Stimulated activated CD4-positive, alpha-beta T cell treated with anti-CD3 and anti-CD28 coated beads, Interleukin-12 subunit alpha, Interleukin-12 subunit beta, amount 100 ng/mL, for 24 hours (primary cell): ENCODE results near the gene CENPP.

Source experiments
- DNase-seq, 2 experiments: peaks; one replicate each; pipeline ENCODE4 v3.0.0-alpha.2; 2020; ENCODE audit warnings: low read depth in 2 of 2

CENPP gene

DNA sequence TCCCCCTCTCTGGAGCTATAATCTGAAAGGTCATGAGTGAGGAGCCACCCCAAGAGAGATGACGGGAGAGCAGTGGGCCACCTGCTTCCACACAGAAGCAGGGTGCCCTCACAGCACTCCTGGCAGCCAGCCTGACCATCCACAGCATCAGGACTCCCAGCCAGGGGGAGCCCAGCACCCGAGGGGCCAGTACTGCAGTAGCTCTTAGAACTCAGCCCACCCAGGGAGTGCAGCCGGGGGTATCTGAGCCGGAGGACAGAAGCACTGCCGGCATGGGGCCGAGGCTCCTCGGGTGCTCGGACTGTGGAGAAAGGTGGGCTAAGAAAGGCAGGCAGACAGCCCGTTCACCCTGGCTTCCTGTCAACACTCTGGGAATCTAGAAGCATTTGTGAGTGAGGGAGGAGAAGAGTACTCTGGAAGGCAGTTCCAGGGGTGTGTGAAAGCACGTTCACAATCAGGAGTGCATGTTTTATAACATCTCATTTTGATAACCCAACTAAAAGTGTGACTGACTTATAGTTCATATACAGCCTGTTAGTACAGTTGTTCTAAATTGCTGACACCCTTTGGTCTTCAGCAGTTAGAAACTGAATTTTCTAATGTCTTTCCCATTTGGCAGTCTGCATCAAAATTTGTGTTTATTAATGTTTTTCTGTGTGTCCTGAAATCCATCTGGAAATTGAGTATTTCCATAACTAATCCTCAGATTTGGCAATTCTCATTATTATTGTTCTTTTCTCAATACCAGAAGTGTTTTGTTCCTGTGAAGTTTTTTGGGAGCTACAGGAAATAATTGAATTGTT lies 182.5 kb downstream of the CENPP start:
- DNase-seq = no peak

DNA sequence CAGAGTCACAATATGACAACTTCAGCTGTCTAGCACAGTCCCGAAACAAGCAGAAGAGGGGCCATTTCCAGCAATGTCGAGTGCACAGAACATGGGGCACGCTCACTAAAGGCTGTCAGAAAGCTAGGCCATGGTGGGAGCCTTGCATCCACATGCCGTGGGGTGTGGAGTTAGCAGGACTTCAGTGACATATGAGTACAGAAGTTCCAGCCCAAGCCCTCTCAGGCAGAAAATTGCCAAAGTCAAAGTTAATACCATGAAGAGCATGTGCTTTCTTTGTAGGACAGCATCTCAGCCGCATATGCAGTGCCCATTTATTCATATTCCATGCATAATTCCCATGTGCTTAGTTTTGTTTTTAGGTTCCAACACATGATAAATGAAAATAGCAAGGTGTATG lies 183.3 kb downstream of the CENPP start:
- no peak for DNase-seq

DNA sequence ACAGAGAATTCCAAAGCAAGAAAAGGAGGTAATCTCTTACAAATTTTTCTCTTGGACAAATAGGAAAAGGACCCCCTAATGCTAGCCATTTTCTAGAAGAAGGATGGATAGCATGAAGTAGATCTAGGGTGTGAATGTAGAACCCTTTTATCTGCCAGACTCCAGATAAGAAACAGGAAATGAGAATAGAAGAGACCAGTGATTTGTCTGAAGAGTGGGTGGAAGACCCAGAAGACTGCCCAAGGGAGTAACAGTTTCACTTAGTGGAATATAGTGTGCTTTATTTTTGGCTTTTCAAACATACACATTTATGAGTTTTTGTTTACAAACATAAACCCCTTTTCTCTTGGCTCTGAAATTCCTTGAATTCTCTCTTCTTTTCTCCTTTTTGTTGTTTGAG lies 185.0 kb downstream of the CENPP start:
- DNase-seq = no peak

DNA sequence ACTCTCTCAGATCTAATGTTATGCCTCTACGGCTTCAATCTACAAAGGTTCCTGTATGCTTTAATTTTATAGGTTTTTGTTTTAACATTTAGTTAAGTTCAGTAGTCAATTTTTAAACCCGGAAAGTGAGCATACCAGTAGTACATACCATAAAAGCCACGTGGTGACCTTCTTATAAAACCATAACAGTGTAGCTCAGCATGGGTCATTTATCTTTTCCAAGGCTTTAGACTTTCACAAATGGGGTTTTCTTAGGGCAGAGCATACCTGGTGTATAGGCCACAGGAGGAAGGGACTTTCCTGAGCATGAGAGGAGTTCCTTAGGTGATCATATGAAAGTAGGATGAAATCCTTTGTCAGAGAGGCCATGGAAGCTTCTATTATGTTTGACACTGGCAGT lies 186.9 kb downstream of the CENPP start:
- DNase-seq = no peak

DNA sequence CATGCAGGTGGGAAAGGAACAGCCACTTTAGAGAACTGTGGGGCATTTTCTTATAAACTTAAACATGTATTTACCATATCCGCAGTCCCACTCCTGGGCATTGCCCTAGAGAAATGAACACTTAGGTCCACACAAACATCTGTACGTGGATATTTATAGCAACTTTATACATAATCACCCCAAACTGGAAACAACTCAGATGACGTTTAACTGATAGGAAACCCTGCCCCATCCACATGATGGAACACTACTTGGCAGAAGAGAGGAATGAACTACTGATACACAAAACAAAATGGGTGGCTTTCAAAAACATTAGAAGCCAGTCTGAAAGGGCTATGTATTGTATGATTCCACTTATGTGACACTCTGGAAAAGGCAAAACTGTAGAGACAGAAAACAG lies 187.6 kb downstream of the CENPP start:
- no peak for DNase-seq

DNA sequence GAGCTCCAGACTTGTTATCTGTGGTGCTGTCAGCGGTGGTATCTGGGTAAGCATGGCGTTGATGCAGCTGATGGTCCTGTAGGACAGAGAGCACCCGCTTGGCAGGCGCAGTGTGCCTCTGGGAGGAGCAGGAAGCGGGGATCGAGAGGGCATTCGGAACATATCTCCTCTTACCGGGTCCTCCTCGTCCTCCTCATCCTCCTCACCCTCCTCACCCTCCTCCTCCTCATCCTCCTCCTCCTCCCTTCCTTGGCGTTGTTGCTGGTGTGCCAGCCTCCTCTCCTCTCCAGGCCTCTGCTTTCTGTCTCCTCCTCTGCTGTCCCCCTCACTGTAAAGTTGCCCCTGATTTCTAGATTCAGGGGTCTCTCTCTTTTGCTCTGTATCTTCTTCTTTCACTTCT lies 188.9 kb downstream of the CENPP start:
- no peak for DNase-seq

DNA sequence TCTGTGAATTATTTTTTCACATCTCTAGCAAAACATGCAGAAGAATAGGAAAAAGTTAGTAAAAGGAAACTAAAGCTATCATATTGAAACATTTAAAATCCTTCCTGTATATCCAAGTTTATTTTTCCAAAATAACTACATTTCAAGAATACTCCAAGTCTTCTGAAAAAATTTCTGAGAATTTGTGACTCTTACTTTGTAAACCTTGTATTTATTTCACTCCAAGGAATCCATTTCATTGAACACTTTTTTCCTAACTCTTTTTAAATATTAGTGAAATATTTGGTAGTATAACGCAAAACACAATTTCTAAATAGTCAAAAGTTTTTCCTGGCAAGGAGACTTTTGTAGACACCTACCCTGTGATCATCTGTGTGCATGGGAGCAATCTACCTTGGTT lies 190.8 kb downstream of the CENPP start:
- DNase-seq = no peak

DNA sequence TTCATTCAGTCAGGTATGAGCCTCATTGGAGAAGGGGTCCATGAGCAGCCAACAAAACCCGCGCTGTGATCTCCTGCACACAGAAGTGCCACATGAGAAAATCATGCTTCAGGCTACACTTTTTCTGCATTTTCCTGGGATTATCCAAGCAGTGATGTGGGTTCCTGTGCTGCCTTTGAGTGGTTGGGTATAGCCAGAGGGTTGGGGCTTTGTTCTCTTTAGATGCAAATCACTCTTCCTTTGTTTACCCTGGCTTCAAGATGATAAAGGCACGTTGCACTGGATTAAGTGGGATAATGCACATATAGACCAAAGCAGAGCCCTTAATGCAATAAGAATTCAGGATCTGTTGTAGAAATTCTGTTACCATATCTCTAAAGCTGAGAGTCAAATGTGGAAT lies 191.3 kb downstream of the CENPP start:
- no peak for DNase-seq

DNA sequence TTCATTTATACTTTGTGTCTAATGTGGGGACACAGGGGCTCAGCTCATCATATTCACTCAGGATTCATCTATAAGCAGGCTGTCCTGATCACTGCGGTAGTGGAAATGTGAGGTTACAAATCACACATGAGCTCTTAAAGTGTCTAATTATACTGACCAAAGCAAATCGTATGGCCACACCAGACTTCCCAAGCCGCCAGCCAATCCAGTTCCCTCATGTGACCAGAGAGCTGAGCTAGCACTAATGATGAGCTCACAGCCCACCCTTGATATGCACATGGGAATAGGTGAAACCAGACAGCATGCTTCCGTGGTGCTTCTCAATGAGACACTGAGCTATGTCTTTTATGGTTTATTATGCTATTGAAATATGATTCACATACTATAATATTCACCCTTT lies 192.4 kb downstream of the CENPP start:
- DNase-seq = no peak

DNA sequence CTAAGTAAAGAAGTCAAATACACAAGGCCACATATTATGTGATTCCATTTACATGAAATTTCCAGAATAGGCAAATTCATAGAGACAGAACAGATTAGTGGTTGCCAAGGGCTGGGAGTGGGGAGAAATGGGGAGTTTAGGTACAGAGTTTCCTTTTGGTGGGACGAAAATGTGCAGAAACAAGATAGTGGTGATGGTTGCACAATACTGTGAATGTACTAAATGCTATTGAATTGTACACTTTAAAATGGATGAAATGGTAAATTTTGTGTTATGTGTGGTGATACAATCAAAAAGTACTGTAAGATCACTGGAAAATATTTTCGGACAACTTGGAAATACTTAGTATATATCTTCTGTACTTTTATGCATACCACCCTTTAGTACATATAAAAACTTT lies 195.1 kb downstream of the CENPP start:
- no peak for DNase-seq

DNA sequence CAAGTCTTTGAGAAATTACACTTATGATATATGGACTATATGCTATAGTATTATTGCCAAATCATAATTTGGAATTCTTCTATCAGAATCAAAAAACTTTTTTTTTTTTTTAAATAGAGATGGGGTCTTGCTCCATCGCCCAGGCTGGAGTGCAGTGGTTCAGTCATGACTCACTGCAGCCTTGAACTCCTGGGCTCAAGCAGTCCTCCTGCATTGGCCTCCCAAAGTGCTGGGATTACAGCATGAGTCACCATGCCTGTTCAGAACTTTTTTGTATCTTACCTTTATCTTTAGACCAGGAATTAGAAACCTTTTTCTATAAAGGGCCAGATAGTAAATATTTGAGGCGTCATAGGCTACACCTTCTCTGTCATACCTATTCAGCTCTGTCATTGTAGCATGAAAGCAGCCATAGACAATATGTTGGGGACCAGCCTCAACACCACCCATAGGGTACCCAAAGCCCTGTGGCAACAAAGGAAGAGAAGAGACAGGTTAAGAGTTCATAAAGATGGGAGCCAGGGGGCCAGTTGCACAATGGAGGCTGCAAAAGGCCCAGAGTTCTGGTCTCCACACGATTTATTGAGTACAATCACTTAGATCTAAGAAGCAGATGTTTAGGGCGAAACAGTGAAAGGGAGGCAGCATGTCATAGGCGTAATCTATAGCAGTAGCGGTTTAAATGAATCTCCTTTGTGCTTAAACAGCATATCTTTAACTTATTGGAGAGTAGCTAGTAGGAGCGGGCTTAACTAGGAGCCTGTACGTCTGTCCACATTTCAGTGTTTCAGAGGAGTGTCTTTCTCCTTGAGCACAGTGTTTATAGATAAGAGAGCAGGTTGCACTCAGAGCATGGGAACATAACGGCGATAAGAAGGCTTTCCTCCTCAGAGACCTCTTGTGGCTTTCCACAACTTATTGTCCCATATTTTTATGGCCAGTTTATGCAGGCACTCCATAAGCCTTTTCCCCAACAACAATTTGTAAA lies 197.5 kb downstream of the CENPP start:
- no peak for DNase-seq

DNA sequence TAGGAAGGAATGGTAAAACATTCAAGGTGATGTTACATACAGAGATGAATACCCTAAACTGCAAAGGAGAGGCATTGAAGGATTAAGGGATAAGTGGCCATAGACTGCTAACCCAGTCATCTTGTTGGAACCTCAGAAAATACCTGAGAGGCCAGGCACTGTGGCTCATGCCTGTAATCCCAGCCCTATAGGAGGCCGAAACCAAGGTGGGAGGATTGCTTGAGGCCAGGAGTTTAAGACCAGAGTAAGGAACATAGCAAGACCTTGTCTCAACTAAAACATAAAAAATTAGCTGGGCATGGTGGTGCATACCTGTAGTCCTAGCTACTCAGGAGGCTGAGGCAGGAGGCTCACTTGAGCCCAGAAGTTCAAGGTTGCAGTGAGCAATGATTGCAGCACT lies 199.1 kb downstream of the CENPP start:
- no peak for DNase-seq

DNA sequence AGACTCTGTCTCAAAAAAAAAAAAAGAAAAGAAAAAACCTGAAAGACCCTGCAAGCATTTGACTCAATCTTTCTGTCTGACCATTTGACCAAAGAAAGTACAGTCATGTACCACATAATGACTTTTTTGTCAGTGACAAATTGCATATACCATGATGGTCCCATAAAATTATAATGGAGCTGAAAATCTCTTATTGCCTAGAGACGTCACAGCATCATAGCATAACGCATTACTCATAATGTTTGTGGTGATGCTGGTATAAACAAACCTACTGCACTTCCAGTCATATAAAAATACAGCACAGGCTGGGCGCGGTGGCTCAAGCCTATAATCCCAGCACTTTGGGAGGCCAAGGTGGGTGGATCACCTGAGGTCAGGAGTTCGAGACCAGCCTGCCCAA lies 199.6 kb downstream of the CENPP start:
- DNase-seq = no peak

DNA sequence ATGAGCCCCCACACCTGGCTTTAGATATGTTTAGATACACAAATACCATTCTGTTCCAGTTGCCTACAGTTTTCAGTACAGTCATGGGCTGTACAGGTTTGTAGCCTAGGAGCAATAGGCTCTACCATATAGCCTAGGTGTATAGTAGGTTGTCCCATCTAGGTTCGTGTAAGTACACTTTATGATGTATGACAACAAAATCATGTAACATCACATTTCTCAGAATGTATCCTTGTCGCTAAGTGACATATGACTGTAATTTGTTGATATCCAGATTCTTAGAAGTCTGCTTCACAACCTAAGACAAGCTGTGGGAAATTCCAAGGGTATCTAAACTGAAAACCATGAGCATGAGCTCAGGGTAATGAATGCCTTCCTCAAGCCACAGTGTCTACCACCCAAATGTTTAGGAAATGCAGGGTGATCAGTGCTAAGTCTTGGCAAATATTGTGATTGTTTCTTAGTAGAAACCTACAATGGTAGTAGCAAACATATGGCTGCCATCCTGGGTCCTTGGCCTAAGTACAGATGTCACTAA lies 201.6 kb downstream of the CENPP start:
- no peak for DNase-seq

DNA sequence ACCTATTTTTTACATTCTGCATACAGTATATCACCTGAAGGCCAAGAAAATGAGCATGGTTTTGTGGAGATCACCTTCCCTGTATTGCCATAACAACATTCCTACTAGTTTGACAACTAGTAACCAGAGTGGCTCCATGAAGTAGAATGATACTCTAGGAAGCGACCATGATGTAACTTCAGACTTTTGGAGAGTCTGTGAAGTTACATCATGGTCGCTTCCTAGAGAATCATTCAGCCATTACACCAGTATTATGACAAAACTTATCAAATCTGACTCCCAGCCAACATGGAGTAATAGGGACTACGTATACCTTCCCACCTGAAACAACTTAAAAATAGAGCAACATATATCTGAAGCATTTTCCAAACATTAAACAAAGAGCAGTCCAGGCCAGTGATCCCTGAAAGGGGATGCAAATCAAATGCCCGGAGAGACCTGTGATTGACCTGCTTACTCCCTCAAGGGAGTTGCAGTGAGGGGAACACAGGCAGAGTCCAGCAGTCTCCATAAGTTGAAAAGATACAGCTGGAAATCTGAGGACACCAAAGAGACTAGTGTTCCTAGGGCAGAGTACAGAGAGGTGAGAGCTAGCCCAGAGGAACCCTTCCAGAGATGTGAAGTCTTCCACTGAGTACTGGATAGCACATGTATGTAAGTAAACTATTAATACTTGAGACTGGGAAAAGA lies 202.2 kb downstream of the CENPP start:
- DNase-seq = no peak

DNA sequence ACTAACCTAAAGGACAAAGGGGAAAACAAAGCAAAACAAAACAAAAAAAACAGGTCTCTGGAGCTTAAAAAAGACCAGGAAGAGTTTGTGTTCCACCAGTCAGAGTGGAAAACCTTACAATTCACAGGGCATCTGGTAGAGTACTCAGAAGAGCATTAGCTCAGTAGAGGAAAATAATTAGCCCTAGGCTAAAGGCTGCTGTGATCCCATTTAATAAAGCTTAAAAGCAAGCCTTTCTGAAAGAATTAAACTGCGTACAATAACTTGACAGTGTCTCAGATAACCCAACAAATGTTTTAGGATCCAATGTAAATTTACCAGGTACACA lies 202.7 kb downstream of the CENPP start:
- no peak for DNase-seq

DNA sequence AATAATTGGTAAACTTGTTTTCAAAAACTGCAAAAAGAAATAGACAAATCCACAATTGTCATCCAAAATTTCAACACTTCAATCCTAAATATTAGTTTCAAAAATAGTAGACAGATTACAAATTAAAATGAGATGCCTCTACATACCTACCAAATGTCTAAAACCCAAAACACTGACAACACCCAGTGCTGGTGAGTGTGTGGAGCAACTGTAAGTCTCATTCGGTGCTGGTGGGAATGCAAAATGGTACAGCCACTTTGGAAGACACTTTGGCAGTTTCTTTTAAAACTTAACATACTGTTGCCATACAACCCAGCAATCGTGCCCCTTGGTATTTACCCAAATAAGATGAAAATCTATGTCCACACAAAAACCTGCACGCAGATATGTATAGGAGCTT lies 203.4 kb downstream of the CENPP start:
- no peak for DNase-seq

DNA sequence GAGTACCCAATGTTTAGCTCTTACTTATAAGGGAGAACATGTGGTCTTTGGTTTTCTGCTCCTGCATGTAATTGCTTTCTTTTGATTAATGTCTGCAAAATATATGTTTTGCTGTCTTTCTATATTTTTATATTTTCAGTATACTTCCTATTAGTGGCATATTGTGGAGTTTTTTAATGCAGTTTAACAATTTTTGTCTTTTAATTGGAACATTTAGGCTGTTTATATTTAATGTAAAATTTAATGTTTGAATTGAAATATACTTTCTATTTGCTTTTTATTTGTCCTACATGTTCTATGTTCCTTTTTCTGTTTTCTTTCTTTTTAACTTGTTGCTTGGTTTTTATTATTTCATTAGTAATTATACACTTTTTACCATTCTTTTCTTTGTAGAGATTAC lies 205.1 kb downstream of the CENPP start:
- no peak for DNase-seq

DNA sequence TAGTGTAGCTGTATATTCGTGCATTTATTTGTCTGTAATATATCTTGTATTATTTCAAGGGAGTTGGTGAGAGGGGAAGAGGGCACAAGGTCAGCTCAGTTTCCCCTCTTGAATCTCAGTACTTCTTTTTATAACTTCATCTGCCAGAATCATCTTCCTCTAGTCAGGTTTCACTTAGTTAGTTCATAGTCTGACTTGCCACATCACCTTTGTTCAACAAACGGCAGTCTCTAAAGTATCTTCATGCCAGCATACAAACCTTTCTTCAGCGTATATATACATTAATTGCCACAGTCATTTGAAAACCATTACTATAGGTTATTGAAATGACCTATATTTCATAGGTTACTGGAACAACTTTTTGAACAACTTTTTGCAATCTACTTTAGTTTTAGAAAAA lies 208.5 kb downstream of the CENPP start:
- no peak for DNase-seq

DNA sequence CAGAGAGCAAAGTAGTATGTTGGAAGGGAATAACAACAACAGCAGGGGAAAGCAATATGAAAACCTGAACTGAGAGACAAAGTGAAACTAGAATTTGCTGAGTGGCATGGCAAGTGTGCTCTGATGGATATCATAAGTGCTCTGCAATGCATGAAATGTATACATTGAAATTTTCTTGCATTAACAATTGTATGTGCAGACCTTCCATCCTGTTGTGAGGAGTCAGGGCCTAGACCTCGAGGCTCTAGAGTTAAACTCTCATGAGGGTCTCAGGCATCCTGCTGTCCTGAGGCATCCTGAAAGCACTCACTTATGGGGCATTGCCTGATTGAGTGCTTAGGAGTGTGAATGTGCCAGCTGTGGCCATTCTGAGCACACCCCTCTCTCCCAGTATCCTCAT lies 208.9 kb downstream of the CENPP start:
- DNase-seq = no peak

DNA sequence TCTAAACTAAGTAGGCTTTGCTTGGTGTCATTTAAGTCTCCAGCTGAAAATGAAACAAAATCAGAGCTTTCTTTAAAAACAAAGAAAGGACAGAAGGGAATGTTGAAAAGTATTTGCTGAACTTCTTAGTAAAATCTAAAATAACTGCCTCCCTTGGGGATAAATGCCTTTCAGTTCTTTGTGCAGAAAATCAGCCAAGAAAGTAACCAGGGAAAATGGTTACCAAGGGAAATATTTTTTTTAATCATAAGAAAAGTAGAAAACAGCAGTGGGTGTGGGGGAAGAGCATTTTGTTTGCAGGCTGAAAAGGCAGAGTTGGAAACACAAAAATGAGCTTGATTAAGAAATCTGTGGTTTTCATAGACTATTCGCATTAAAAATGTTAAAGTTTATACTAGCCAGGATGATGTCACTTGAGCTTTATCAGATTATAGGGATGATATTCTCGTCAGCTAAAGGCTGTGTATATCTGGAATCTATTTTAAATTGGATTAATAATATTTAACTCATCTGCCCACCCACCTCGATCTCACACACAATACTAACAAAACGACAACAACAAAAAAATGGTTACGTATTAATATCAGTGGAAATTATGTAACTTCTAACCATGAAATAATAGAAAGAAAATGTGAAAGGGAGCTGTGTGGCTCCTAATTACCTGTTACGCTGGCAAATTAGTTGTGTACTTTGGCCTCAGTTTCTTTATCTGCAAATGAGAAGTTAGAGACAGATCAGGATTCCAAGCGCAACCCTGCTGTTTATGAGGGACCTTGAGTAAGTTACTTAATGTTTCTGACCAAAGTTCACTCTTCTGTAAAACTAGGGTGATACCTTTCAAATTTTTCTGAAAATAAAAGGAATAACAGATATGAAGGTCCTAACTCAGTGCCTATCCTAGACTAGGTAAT lies 210.4 kb downstream of the CENPP start, which contains the start of gene ECM2:
Gene ECM2 (minus strand): TSS at position 51 of the 911 bp plus-strand sequence. CDS start 13,124 bp downstream, outside the sequence.
- no peak for DNase-seq
